GM21447 (cell line): ENCODE results near the gene C4B.

Source experiments
- ATAC-seq: cut with Tn5 transposase; IDR thresholded peaks from one replicate; pipeline ENCODE4 v1.9.1; 2021; ENCODE audit not compliant: unreplicated experiment

The C4B gene

DNA sequence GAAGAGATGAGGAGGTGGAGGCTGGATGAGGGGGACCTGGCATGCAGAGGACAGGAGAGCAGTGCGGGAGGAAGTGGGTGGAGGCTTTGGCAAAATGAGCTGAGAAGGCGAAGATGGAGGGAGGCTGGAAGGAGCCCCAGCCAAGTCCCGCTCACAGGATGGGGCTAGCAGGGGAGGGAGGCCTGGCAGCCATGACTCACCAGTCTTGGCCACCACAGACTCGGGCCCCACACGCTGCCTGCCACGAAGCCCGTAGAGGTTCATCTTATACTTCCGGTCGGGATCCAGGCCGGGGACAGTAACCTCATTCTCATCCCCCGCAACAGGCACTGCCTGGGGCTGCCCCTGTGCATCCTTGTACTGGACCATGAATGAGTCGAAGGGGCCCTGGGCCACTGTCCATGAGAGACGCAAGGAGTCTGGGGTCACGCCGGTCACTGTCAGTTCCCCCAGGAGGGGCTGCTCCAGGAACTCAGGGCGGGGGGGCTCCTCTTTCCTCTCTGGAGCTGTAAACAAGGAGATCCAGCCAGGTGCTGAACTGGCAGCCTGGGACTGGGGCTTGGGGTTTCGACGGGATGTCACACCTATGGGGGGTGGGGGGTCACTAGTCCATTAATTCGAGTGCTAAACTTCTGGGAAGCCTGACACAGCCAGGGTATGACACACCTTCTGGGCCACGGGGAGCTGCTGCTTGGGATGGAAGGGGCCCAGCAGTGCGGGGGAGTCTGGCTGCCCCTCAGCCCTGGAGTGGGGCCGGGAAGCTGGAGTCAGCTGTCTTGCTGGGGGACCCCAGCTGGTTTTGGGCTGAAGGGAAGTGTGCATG lies 66.8 kb downstream of the C4B start:
- ATAC-seq: no peak

DNA sequence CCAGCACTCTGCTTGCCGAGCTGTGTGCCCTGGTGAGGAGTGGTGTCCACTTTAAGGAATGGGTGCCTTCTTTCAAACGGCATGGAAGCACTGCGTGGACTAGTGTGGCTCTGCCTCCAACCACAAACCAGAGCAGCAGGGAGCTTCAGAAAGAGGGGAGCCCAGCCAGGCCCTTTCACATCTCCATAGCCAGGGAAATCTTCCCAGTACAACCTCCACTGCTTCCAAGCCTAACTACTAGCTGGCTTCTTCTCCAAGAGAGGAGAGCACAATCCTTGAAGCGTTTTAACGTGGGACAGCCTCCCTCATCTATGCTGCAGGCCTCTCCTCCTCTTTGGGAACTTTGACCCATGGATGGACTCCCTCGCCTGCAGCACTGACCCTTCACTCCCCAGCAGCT lies 67.9 kb downstream of the C4B start:
- ATAC-seq: no peak

DNA sequence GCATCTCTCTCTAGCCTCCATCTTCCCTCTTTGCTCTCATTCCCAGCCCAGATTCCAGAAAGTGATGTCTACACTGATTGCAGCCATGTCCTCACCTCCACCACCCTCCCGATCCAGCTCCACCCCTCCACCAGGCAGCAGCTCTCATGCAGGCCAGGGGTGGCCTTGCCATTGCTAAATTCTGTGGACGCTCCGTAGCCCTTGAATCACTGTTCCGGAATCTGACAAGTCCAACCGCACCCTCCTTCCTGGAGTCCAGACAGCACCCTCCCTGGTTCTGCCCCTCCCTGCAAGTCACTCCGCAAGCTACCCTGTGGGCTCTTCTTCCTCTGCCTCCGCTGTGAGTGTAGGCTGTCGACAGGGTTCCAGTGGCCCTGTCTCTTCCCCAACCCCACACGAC lies 68.3 kb downstream of the C4B start:
- no peak for ATAC-seq

DNA sequence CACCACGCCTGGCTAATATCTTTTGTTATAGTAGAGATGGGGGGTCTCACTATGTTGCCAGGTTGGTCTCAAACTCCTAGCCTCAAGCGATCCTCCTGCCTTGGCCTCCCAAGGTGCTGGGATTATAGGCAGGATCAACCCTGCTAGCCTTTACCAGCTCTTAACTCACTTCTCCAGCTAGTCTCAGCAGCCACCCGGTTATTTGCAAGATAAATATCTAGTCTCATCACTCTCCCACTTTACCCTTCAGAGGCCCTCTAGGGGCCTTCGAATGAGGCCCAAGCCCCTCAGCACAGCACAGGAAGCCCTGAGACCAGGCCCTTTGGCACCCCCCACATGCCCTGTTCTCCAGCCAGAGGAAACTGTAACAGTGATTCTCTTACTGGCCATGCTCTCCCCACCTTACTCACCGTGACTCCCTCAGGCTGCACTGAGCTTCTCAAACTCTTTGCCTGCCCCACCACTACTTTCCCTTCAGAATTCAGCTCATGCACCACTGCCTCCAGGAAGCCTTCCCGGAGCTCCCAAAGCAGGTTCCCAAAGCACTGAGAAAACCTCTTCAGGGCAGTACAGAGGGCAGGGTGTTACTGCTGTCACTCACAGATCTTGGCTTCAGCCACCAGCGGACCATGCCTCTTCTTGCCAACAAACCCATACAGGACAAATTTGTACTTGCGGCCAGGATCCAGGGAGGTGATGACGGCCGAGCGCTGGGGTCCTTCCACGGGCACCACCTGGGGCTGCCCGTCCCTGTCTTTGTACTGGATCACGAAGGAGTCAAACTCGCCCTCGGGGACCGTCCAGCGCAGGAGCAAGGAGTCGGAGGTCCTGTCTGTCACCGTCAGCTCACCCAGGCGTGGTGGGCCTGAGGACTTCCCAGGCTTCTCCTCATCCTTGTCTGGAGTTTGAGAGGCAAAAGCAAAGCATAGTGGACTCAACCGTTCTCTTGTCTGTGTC lies 69.5 kb downstream of the C4B start:
- no peak for ATAC-seq

DNA sequence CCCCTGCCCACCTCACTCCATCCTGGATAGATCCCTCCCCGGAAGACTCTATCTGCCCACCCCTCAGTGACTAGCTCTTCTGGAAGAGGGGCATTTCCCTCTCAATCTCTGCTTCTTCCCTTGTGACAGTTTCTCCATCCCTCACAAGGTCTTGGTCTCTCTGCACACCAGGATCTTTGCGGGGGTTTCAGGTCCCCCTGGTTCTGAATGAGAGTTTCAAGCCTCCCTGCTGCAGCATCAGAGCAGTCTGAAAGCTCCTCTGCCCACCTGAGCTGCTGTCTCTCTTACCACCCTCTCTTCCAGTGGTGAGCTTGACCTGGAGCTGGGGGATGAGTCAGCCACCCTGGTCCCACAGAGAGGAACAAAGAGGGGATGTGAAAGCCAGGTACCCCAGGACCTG lies 70.2 kb downstream of the C4B start:
- no peak for ATAC-seq
